Heart left ventricle (tissue), 16 donors: ENCODE data around the gene TECPR2. TPM values are rescaled to one million over a fixed set of nuclear protein-coding genes. Genes with fewer than 3 reads are reported as not detected.

Experiments
- ATAC-seq, 4 donors: fragments of 200-7000 bp; cut with Tn5 transposase; one replicate each; pipeline ENCODE4 v1.9.1; 2020 to 2022; ENCODE audit warnings: moderate library complexity in 4 of 4, mild to moderate bottlenecking in 3 of 4, moderate number of reproducible peaks in 1 of 4
- DNase-seq, 5 donors: peaks; one replicate each; pipeline ENCODE4 v3.0.0-alpha.2; 2020
- H3K27ac ChIP-seq, 12 donors: fragments of 200-600 bp; sonication (generic) in 4 of 12; one replicate each; pipeline versions ENCODE4 v1.5.0 to v1.8.0; 2016 to 2022; ENCODE audit warnings: mild to moderate bottlenecking in 2 of 12
- H3K27me3 ChIP-seq, 9 donors: fragments of 200-600 bp; sonication (generic) in 2 of 9; one replicate each; pipeline versions ENCODE4 v1.5.1 to v1.8.0; 2016 to 2022; ENCODE audit warnings: mild to moderate bottlenecking in 3 of 9
- H3K36me3 ChIP-seq, 9 donors: fragments of 200-600 bp; sonication (generic) in 2 of 9; one replicate each; pipeline versions ENCODE4 v1.5.0 to v1.8.0; 2018 to 2022; ENCODE audit warnings: mild to moderate bottlenecking in 2 of 9
- H3K4me1 ChIP-seq, 12 donors: fragments of 200-600 bp; sonication (generic) in 4 of 12; one replicate each; pipeline versions ENCODE4 v1.5.0 to v1.8.0; 2016 to 2022; ENCODE audit warnings: mild to moderate bottlenecking in 3 of 12
- H3K4me3 ChIP-seq, 12 donors: fragments of 200-600 bp; sonication (generic) in 4 of 12; one replicate each; pipeline versions ENCODE4 v1.5.0 to v1.8.0; 2017 to 2022; ENCODE audit warnings: mild to moderate bottlenecking in 9 of 12, moderate library complexity in 4 of 12
- H3K9me3 ChIP-seq, 12 donors: fragments of 200-600 bp; sonication (generic) in 4 of 12; one replicate each; pipeline versions ENCODE4 v1.5.0 to v1.8.0; 2016 to 2022; ENCODE audit warnings: mild to moderate bottlenecking in 1 of 12
- POLR2A ChIP-seq, 2 donors: fragments of 450-650 bp; IDR thresholded peaks; one replicate each; pipeline ENCODE4 v1.6.1; 2017; ENCODE audit warnings: antibody characterized with exemption in 2 of 2, mild to moderate bottlenecking in 2 of 2, moderate library complexity in 2 of 2
- WGBS, 4 donors: extraction: QIAGEN DNeasy Blood & Tissue Kit in 2 of 4; methylation state at CpG; one replicate each; pipeline versions ENCODE4 v1.1.5 to v1.1.7; 2013 to 2018; 5-methylcytosine and 5-hydroxymethylcytosine counted together
- intact Hi-C, 10 donors: fragments of 100-400 bp; cut with DNase I; formaldehyde crosslinking; loops; one replicate each; pipeline versions ENCODE4 v1.11.1 to v1.14.2; 2022
- polyA plus RNA-seq, 2 donors: library from polyadenylated mRNA; stranded (reverse); fragments of 200-250 nt; gene quantifications; one replicate each; pipeline ENCODE4 v1.2.3, GENCODE V29; 2013
- total RNA-seq, 9 donors: library from RNA; depleted of rRNA in 2 of 9; stranded (reverse); fragments of >200 nt in 2 of 9; fragmentation: NEBNext Ultra II Directional in 3 of 9; extraction: Animal tissue kit (Norgen Biotek cat#: 25700) in 3 of 9; gene quantifications; one replicate each; pipeline versions ENCODE4 v1.1.0 to v1.2.4, GENCODE V29; 2016 to 2023
- TF ChIP-seq, protein P1 (sequence below), 12 donors: fragments of 200-600 bp; sonication (generic) in 4 of 12; IDR thresholded peaks; one replicate each; pipeline versions ENCODE4 v1.5.0 to v1.8.0; 2018 to 2022; ENCODE audit warnings: antibody characterized with exemption in 12 of 12, mild to moderate bottlenecking in 5 of 12
- donor health status: ischemic (EF 13 %, LVEDD 7.1; RV severe dilation, severe dysfunction).
- donor health status: healthy with polysubstance abuse.
- donor health status: DM: no; HTN: yes; CAD: no.
- donor health status: DM: no; HTN: no; CAD: no.
- donor health status: ischemic (EF 25% LVEDD 6.9; RV normal size, moderate dysfunction).
- donor health status: ischemic (EF 25% LVEDD 5.7; RV mildly dilated, moderate dysfunction).
- donor health status: healthy.
- donor health status: DM: yes; HTN: yes; CAD: no.
- donor health status: ischemic (EF 35%, LVEDD 5.7; RV mildly dilated, moderate dysfunction).
- donor health status: nonischemic (EF 11% LVEDD 7.7; RV severe dilation, severe dysfunction).
- donor health status: DM: yes; HTN: yes; CAD: no.
- donor health status: PGD.
- donor health status: ischemic (EF 29% LVEDD 5.4; RV normal size, mild dysfunction).
- donor health status: nonischemic (EF 23%, LVEDD 6.1; RV moderate dilation, normal function).

The TECPR2 gene
- total and polyA plus RNA-seq, 11 donors: 9.9 to 30.6 (median 22.3) TPM

- WGBS, 4 donors: 93 to 96% (median 95%) methylated on average over 11 of the region's 11 CpGs
- H3K4me1 ChIP-seq: no peaks in the 10 kb centered on the region
- TF ChIP-seq POLR2A (IDR thresholded peaks at IDR 0.05): no peak
- TF ChIP-seq, protein P1, sequence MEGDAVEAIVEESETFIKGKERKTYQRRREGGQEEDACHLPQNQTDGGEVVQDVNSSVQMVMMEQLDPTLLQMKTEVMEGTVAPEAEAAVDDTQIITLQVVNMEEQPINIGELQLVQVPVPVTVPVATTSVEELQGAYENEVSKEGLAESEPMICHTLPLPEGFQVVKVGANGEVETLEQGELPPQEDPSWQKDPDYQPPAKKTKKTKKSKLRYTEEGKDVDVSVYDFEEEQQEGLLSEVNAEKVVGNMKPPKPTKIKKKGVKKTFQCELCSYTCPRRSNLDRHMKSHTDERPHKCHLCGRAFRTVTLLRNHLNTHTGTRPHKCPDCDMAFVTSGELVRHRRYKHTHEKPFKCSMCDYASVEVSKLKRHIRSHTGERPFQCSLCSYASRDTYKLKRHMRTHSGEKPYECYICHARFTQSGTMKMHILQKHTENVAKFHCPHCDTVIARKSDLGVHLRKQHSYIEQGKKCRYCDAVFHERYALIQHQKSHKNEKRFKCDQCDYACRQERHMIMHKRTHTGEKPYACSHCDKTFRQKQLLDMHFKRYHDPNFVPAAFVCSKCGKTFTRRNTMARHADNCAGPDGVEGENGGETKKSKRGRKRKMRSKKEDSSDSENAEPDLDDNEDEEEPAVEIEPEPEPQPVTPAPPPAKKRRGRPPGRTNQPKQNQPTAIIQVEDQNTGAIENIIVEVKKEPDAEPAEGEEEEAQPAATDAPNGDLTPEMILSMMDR (IDR thresholded peaks at IDR 0.05): no peak
- no peak for DNase-seq
- H3K27ac ChIP-seq: no peak overlapping the region
- H3K36me3 ChIP-seq: peaks cover 0 to 48% (median 35%) of the 10 kb centered on the region in 9 donors
- H3K27me3 ChIP-seq: no peaks in the 10 kb centered on the region
- no peak overlapping the region for H3K4me3 ChIP-seq
- intact Hi-C loops: no loop called here
- no peaks in the 10 kb centered on the region for H3K9me3 ChIP-seq
- ATAC-seq: peak in 1 of 4 donors; percentile 12
Observed at GRCh38 chr14:102419276-102419675, 56.5 kb downstream of the TECPR2 start.

DNA sequence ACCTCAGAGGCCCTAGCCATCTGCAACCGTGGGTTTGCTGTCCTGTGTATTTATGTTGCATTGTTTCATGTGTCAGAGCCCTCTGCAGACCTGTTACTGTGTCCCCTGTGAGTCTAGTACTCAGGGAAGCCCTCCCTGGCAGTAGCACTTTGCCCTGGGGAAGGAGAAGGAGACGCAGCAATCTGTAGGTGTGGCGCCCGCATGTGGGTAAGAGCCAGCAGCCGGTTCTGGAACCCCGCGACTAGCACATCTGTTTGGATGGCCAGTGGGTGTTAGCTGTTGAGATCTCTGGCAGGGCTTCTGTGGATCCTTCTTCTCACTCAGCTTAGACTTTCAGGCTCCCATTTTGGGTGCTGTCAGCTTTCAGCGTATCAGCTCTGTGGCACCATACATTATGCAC is 57.0 kb downstream of the TECPR2 start:
- Histone ChIP-seq H3K9me3 (no peaks in the 10 kb centered on the region), H3K27me3 (no peaks in the 10 kb centered on the region), H3K27ac (no peak overlapping the region), H3K4me3 (no peak overlapping the region), H3K4me1 (no peaks in the 10 kb centered on the region), H3K36me3 (peaks cover 0 to 46% (median 32%) of the 10 kb centered on the region in 9 donors)
- no peak for TF ChIP-seq POLR2A (IDR thresholded peaks at IDR 0.05)
- TF ChIP-seq, protein P1 (IDR thresholded peaks at IDR 0.05): no peak
- intact Hi-C loops: no loop called here
- WGBS, 4 donors: 89 to 93% (median 92%) methylated on average over 8 of the region's 8 CpGs
- DNase-seq: no peak
- no peak for ATAC-seq

- DNase-seq: no peak
- intact Hi-C loops: no loop called here
- no peak overlapping the region for H3K4me3 ChIP-seq
- 86 to 90% (median 88%) methylated on average over 10 of the region's 10 CpGs for WGBS, 4 donors
- H3K9me3 ChIP-seq: no peaks in the 10 kb centered on the region
- no peak overlapping the region for H3K27ac ChIP-seq
- no peak for ATAC-seq
- peaks cover 0 to 52% (median 34%) of the 10 kb centered on the region in 9 donors for H3K36me3 ChIP-seq
- no peaks in the 10 kb centered on the region for H3K4me1 ChIP-seq
- no peak for TF ChIP-seq POLR2A (IDR thresholded peaks at IDR 0.05)
- TF ChIP-seq, protein P1 (IDR thresholded peaks at IDR 0.05): no peak
- H3K27me3 ChIP-seq: no peaks in the 10 kb centered on the region
Observed at GRCh38 chr14:102421411-102422057, 58.8 kb downstream of the TECPR2 start.

DNA sequence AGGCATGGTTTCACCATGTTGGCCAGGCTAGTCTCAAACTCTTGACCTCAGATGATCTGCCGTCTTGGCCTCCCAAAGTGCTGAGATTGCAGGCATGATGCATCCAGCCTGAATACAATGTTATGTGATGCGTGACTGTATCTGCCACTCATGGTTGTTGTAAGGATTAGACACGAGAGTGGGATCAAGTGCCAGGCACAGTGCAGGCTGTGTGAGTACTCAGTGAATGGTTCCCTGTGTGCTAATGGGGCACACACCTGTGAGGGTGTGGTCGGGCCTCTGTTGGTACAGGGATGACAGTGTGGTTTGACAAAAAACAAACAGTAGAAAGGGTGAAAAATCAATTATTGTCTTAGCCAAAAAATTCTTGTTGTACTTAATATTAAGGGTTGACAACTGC is 61.8 kb downstream of the TECPR2 start:
- 79 to 96% (median 95%) methylated on average over 4 of the region's 4 CpGs for WGBS, 4 donors
- no peak overlapping the region for H3K4me3 ChIP-seq
- H3K9me3 ChIP-seq: no peaks in the 10 kb centered on the region
- H3K36me3 ChIP-seq: peaks cover 0 to 76% (median 50%) of the 10 kb centered on the region in 9 donors
- H3K27me3 ChIP-seq: no peaks in the 10 kb centered on the region
- intact Hi-C loops: no loop called here
- ATAC-seq (no peak), DNase-seq (no peak)
- no peak overlapping the region for H3K27ac ChIP-seq
- no peak for TF ChIP-seq POLR2A (IDR thresholded peaks at IDR 0.05)
- TF ChIP-seq, protein P1 (IDR thresholded peaks at IDR 0.05): no peak
- H3K4me1 ChIP-seq: no peaks in the 10 kb centered on the region
